Measurements from ENCODE around the gene METTL1.
A peak's percentile ranks its signal among the peaks of the same experiment; 100 is the strongest.

Gene METTL1

GRCh38 chr12:57803319-57803893 is 31.5 kb upstream of the METTL1 start:
- peak; percentile 81 for TF ChIP-seq CTCF (IDR thresholded peaks at IDR 0.05)

GRCh38 chr12:57802607-57803006 is 30.7 kb upstream of the METTL1 start:
- no peak for TF ChIP-seq CTCF (IDR thresholded peaks at IDR 0.05)

- no peak for TF ChIP-seq CTCF (IDR thresholded peaks at IDR 0.05)
These were observed 29.1 kb upstream of the METTL1 start for GRCh38 chr12:57800965-57801364.

GRCh38 chr12:57797933-57798332 is 26.0 kb upstream of the METTL1 start:
- TF ChIP-seq CTCF (IDR thresholded peaks at IDR 0.05), result no peak

- no peak for TF ChIP-seq CTCF (IDR thresholded peaks at IDR 0.05)
These were observed 25.1 kb upstream of the METTL1 start for GRCh38 chr12:57796996-57797395.

GRCh38 chr12:57795354-57795753 is 23.4 kb upstream of the METTL1 start:
- TF ChIP-seq CTCF (IDR thresholded peaks at IDR 0.05), result no peak

GRCh38 chr12:57793920-57794319 is 22.0 kb upstream of the METTL1 start:
- TF ChIP-seq CTCF (IDR thresholded peaks at IDR 0.05), result no peak

GRCh38 chr12:57783861-57784260 is 12.0 kb upstream of the METTL1 start:
- TF ChIP-seq CTCF (IDR thresholded peaks at IDR 0.05), result no peak
